Astrocyte of the spinal cord (primary cell): ENCODE data around the gene PTPRT.

Source experiments
- DNase-seq: peaks from one replicate; pipeline ENCODE4 v3.0.0; 2011; ENCODE audit warnings: low read depth, low spot score
- H3K4me3 ChIP-seq: 2 replicates; pipeline ENCODE4 v1.5.1; 2011; ENCODE audit warnings: low read depth, mild to moderate bottlenecking, low read length, moderate library complexity
- CTCF ChIP-seq: IDR thresholded peaks from 2 replicates; pipeline ENCODE4 v1.5.1; 2012; ENCODE audit warnings: low read depth, mild to moderate bottlenecking, low read length, inconsistent platforms
- in situ Hi-C: cut with HindIII; loops from 2 replicates; pipeline ENCODE4 v1.10.0; 2017; ENCODE audit warnings: low sequenced_read_pairs

PTPRT gene

GRCh38 chr20:42852691-42853090, 337.0 kb downstream of the PTPRT start:
- no peak overlapping the region for H3K4me3 ChIP-seq
- no peak for TF ChIP-seq CTCF
- DNase-seq, result no peak
- in situ Hi-C loops, result no loop called here

- H3K4me3 ChIP-seq, result no peak overlapping the region
- DNase-seq, result no peak
- no peak for TF ChIP-seq CTCF
- in situ Hi-C loops, result no loop called here
These were observed 342.8 kb downstream of the PTPRT start for GRCh38 chr20:42846784-42847490.

GRCh38 chr20:42844751-42845150, 345.0 kb downstream of the PTPRT start:
- no peak overlapping the region for H3K4me3 ChIP-seq
- no peak for TF ChIP-seq CTCF
- in situ Hi-C loops, result no loop called here
- DNase-seq, result no peak

- DNase-seq, result no peak
- in situ Hi-C loops, result no loop called here
- no peak overlapping the region for H3K4me3 ChIP-seq
- TF ChIP-seq CTCF, result no peak
These were observed 352.2 kb downstream of the PTPRT start for GRCh38 chr20:42837456-42837855.

GRCh38 chr20:42836339-42836738, 353.4 kb downstream of the PTPRT start:
- no peak for DNase-seq
- H3K4me3 ChIP-seq, result no peak overlapping the region
- TF ChIP-seq CTCF, result no peak
- in situ Hi-C loops, result no loop called here

- in situ Hi-C loops, result no loop called here
These were observed 381.8 kb downstream of the PTPRT start for GRCh38 chr20:42807876-42808275.

More at GRCh38 chr20:42807876-42808275, 381.8 kb downstream of the PTPRT start:
- H3K4me3 ChIP-seq, result no peak overlapping the region
- TF ChIP-seq CTCF, result no peak
- DNase-seq, result no peak
